DMS153 treated with DMSO at 0.1 percent for 48 hours (cell line): Measurements from ENCODE around the gene BCR.

Source experiments
- DNase-seq: peaks from one replicate; lab custom pipeline; 2025; ENCODE audit not compliant: unreplicated experiment; lab: John Stamatoyannopoulos, UW

Gene BCR

GRCh38 chr22:23272834-23273233 is 92.5 kb downstream of the BCR start:
- no peak for DNase-seq

GRCh38 chr22:23273445-23274145 is 93.3 kb downstream of the BCR start:
- DNase-seq, result no peak

GRCh38 chr22:23274146-23274526 is 93.8 kb downstream of the BCR start:
- no peak for DNase-seq

GRCh38 chr22:23274891-23275694 is 94.8 kb downstream of the BCR start:
- no peak for DNase-seq

- no peak for DNase-seq
Measured at GRCh38 chr22:23275751-23276150, 95.4 kb downstream of the BCR start.

GRCh38 chr22:23276656-23277582 is 96.6 kb downstream of the BCR start:
- DNase-seq, result no peak

- no peak for DNase-seq
Measured at GRCh38 chr22:23277583-23278295, 97.4 kb downstream of the BCR start.

GRCh38 chr22:23278883-23279675 is 98.8 kb downstream of the BCR start:
- DNase-seq, result no peak

- no peak for DNase-seq
Measured at GRCh38 chr22:23279781-23280180, 99.5 kb downstream of the BCR start.

GRCh38 chr22:23280356-23281052 is 100.2 kb downstream of the BCR start:
- DNase-seq, result no peak

- DNase-seq, result no peak
Measured at GRCh38 chr22:23281053-23281405, 100.7 kb downstream of the BCR start.

- peak; percentile 51 for DNase-seq
Measured at GRCh38 chr22:23281406-23282088, 101.2 kb downstream of the BCR start.

GRCh38 chr22:23282089-23282501 is 101.8 kb downstream of the BCR start:
- no peak for DNase-seq

GRCh38 chr22:23282516-23282915 is 102.2 kb downstream of the BCR start:
- no peak for DNase-seq

GRCh38 chr22:23282986-23283385 is 102.7 kb downstream of the BCR start:
- DNase-seq, result no peak

GRCh38 chr22:23283591-23284503 is 103.5 kb downstream of the BCR start:
- no peak for DNase-seq

GRCh38 chr22:23284504-23285033 is 104.3 kb downstream of the BCR start:
- DNase-seq, result no peak

- DNase-seq, result no peak
Measured at GRCh38 chr22:23285236-23285635, 104.9 kb downstream of the BCR start.
